Astrocyte (in vitro differentiated cells and primary cell): ENCODE results near the gene PAXIP1. TPM values are rescaled to one million over a fixed set of nuclear protein-coding genes. Genes with fewer than 3 reads are reported as not detected.
"Not testable (repeated sequence)": the region's sequence is repeated elsewhere in the genome, so short reads cannot be mapped to it uniquely, and the experiment has no call there.

Experiments
- DNase-seq: peaks from one replicate; pipeline ENCODE4 v3.0.0-alpha.2; 2010; ENCODE audit warnings: low read depth
- FAIRE-seq: peaks from 2 replicates; lab custom pipeline; 2011; peaks lifted over from hg19 to GRCh38; lab: Jason Lieb, UNC
- H2AFZ ChIP-seq: 2 replicates; pipeline ENCODE4 v1.6.0; 2012; ENCODE audit warnings: low read depth, low read length, inconsistent platforms
- H3K27ac ChIP-seq: 2 replicates; pipeline ENCODE4 v1.5.1; 2011; ENCODE audit warnings: low read depth, low read length, inconsistent platforms
- H3K27me3 ChIP-seq: 2 replicates; pipeline ENCODE4 v1.6.0; 2011; ENCODE audit warnings: low read length, inconsistent platforms; ENCODE audit not compliant: insufficient read depth
- H3K36me3 ChIP-seq: 2 replicates; pipeline ENCODE4 v1.5.1; 2011; ENCODE audit warnings: low read length, inconsistent platforms; ENCODE audit not compliant: insufficient read depth
- H3K4me1 ChIP-seq: 2 replicates; pipeline ENCODE4 v1.5.1; 2011; ENCODE audit warnings: low read length, inconsistent platforms; ENCODE audit not compliant: insufficient read depth
- H3K4me2 ChIP-seq: 2 replicates; pipeline ENCODE4 v1.6.0; 2012; ENCODE audit warnings: low read length, inconsistent platforms
- H3K4me3 ChIP-seq: 2 replicates; pipeline ENCODE4 v1.5.1; 2011; ENCODE audit warnings: low read depth, mild to moderate bottlenecking, low read length, inconsistent platforms; ENCODE audit not compliant: insufficient read depth
- H3K79me2 ChIP-seq: 2 replicates; pipeline ENCODE4 v1.6.0; 2012; ENCODE audit warnings: mild to moderate bottlenecking, low read length, inconsistent platforms; ENCODE audit not compliant: insufficient read depth
- H3K9ac ChIP-seq: 2 replicates; pipeline ENCODE4 v1.6.0; 2012; ENCODE audit warnings: mild to moderate bottlenecking, low read length, inconsistent platforms
- H3K9me3 ChIP-seq: 2 replicates; pipeline ENCODE4 v1.5.1; 2012; ENCODE audit warnings: low read depth, mild to moderate bottlenecking, low read length, inconsistent platforms; ENCODE audit not compliant: insufficient read depth
- H4K20me1 ChIP-seq: 2 replicates; pipeline ENCODE4 v1.6.0; 2012; ENCODE audit warnings: low read length, inconsistent platforms; ENCODE audit not compliant: insufficient read depth
- H3K27ac Mint-ChIP-seq: one replicate; pipeline ENCODE4 v1.8.0; 2021; ENCODE audit warnings: mild to moderate bottlenecking, mixed read lengths; ENCODE audit not compliant: unreplicated experiment
- H3K27me3 Mint-ChIP-seq: one replicate; pipeline ENCODE4 v1.8.0; 2021; ENCODE audit warnings: low read depth, mixed read lengths; ENCODE audit not compliant: unreplicated experiment
- H3K36me3 Mint-ChIP-seq: one replicate; pipeline ENCODE4 v1.8.0; 2021; ENCODE audit warnings: low read depth, mixed read lengths; ENCODE audit not compliant: unreplicated experiment
- H3K4me1 Mint-ChIP-seq: one replicate; pipeline ENCODE4 v1.8.0; 2021; ENCODE audit warnings: low read depth, mixed read lengths; ENCODE audit not compliant: unreplicated experiment
- H3K4me3 Mint-ChIP-seq: one replicate; pipeline ENCODE4 v1.8.0; 2021; ENCODE audit warnings: mild to moderate bottlenecking, moderate library complexity, mixed read lengths; ENCODE audit not compliant: unreplicated experiment
- H3K9me3 Mint-ChIP-seq: one replicate; pipeline ENCODE4 v1.8.0; 2021; ENCODE audit warnings: mild to moderate bottlenecking, mixed read lengths; ENCODE audit not compliant: unreplicated experiment
- EZH2 ChIP-seq: IDR thresholded peaks from 2 replicates; pipeline ENCODE4 v1.6.1; 2012; ENCODE audit warnings: mild to moderate bottlenecking, low read length, inconsistent platforms; ENCODE audit not compliant: insufficient read depth
- total RNA-seq: library from RNA; stranded (reverse); gene quantifications from 2 replicates; pipeline ENCODE4 v1.2.1, GENCODE V29; 2021
- TF ChIP-seq, protein P1 (sequence below): IDR thresholded peaks from 2 replicates; pipeline ENCODE4 v1.5.1; 2011; ENCODE audit warnings: low read depth, mild to moderate bottlenecking, inconsistent platforms, low read length, moderate library complexity; ENCODE audit not compliant: insufficient read depth

The PAXIP1 gene
- total RNA-seq, 1 donor from 2014 or later: 12.7 TPM

DNA sequence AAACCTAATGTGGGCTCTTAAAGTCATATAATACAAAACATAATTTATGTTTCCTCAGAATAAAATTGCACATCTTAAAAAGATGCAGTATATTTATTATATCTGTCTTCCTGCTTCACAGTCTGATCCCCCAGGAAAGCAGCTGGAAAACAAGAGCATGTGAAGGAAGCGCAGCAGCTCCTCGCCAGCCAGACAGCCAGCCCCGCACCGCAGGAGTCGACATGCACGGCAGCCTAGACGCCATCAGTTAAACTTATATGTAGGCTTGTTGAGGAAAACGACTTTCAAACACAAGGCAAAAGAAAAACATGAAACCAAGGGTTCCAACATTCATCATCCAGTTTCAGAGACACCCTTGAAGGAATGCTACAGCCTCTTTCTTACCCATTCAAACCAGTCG is 59.0 kb downstream of the PAXIP1 start:
- Mint-ChIP-seq H3K4me1 (no peaks in the 10 kb centered on the region), H3K36me3 (peaks cover 10% of the 10 kb centered on the region), H3K4me3 (no peak overlapping the region), H3K27me3 (no peaks in the 10 kb centered on the region), H3K9me3 (peaks cover 2% of the 10 kb centered on the region), H3K27ac (no peak overlapping the region)
- Histone ChIP-seq H3K36me3 (peaks cover 9% of the 10 kb centered on the region), H3K4me2 (no peak overlapping the region), H3K27ac (no peak overlapping the region), H3K4me3 (no peak overlapping the region), H2AFZ (no peak overlapping the region), H3K9ac (no peak overlapping the region), H3K27me3 (no peaks in the 10 kb centered on the region), H3K4me1 (no peaks in the 10 kb centered on the region), H3K79me2 (no peaks in the 10 kb centered on the region), H3K9me3 (no peaks in the 10 kb centered on the region), H4K20me1 (no peaks in the 10 kb centered on the region)
- no peak for FAIRE-seq
- TF ChIP-seq EZH2: no peak
- TF ChIP-seq, protein P1, sequence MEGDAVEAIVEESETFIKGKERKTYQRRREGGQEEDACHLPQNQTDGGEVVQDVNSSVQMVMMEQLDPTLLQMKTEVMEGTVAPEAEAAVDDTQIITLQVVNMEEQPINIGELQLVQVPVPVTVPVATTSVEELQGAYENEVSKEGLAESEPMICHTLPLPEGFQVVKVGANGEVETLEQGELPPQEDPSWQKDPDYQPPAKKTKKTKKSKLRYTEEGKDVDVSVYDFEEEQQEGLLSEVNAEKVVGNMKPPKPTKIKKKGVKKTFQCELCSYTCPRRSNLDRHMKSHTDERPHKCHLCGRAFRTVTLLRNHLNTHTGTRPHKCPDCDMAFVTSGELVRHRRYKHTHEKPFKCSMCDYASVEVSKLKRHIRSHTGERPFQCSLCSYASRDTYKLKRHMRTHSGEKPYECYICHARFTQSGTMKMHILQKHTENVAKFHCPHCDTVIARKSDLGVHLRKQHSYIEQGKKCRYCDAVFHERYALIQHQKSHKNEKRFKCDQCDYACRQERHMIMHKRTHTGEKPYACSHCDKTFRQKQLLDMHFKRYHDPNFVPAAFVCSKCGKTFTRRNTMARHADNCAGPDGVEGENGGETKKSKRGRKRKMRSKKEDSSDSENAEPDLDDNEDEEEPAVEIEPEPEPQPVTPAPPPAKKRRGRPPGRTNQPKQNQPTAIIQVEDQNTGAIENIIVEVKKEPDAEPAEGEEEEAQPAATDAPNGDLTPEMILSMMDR: no peak
- DNase-seq: no peak

DNA sequence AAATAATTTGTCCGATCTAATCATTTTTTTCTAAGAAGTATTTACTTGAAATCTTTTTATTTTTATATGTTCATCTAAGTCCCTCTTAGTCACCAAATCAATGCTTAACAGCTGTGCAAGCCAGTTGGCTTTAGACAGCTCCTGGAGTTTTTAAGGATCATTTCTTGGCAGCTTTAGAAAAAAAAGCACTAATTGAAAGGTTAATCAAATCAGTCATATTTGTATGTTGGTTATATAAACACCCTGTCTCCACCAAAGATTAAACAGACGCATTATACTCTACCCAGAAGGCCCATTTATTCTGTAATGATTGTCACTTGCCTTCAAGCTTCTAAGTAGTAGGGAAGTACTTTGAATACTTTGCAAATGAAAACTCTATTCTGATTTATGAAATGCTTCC is 60.2 kb downstream of the PAXIP1 start:
- TF ChIP-seq EZH2: no peak
- TF ChIP-seq, protein P1: no peak
- no peaks in the 10 kb centered on the region for H3K27me3 ChIP-seq
- H3K27ac Mint-ChIP-seq: no peak overlapping the region
- H3K4me1 ChIP-seq: no peaks in the 10 kb centered on the region
- no peak overlapping the region for H2AFZ ChIP-seq
- DNase-seq (no peak), FAIRE-seq (no peak)
- H3K4me3 ChIP-seq: no peak overlapping the region
- peaks cover 4% of the 10 kb centered on the region for H3K36me3 ChIP-seq
- peaks cover 10% of the 10 kb centered on the region for H3K36me3 Mint-ChIP-seq
- no peak overlapping the region for H3K4me2 ChIP-seq
- no peaks in the 10 kb centered on the region for H3K27me3 Mint-ChIP-seq
- no peak overlapping the region for H3K9ac ChIP-seq
- no peak overlapping the region for H3K27ac ChIP-seq
- no peaks in the 10 kb centered on the region for H3K4me1 Mint-ChIP-seq
- no peak overlapping the region for H3K4me3 Mint-ChIP-seq
- H3K9me3 Mint-ChIP-seq: peaks cover 2% of the 10 kb centered on the region
- H3K79me2 ChIP-seq: no peaks in the 10 kb centered on the region
- H4K20me1 ChIP-seq: no peaks in the 10 kb centered on the region
- no peaks in the 10 kb centered on the region for H3K9me3 ChIP-seq

DNA sequence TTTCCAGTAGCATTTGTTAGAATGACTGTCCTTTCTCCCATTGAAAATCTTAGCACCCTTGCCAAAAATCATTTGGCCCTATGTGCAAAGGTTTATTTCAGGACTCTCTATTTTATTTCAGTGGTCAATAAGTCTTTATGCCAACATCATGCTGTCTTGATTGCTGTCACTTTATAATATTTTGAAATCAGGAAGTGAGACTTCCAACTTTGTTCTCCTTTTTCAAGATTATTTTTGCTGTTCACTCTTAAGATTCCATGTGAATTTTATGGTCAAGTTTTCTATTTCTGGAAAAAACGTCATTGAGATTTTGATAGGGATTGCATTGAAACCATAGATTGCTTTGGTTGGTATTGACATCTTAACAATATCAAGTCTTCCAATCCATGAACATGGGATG is 65.1 kb downstream of the PAXIP1 start:
- no peak overlapping the region for H3K27ac ChIP-seq
- Mint-ChIP-seq H3K9me3 (peaks cover 16% of the 10 kb centered on the region), H3K36me3 (peaks cover 7% of the 10 kb centered on the region), H3K4me3 (no peak overlapping the region), H3K27me3 (peaks cover 4% of the 10 kb centered on the region), H3K4me1 (no peaks in the 10 kb centered on the region), H3K27ac (no peak overlapping the region)
- H3K79me2 ChIP-seq: no peaks in the 10 kb centered on the region
- no peak overlapping the region for H3K4me3 ChIP-seq
- no peaks in the 10 kb centered on the region for H3K36me3 ChIP-seq
- H3K27me3 ChIP-seq: no peaks in the 10 kb centered on the region
- DNase-seq (no peak), FAIRE-seq (no peak)
- no peak overlapping the region for H3K9ac ChIP-seq
- H2AFZ ChIP-seq: no peak overlapping the region
- H3K9me3 ChIP-seq: peaks cover 3% of the 10 kb centered on the region
- no peaks in the 10 kb centered on the region for H4K20me1 ChIP-seq
- H3K4me2 ChIP-seq: no peak overlapping the region
- TF ChIP-seq, protein P1: no peak
- TF ChIP-seq EZH2: no peak
- H3K4me1 ChIP-seq: no peaks in the 10 kb centered on the region

DNA sequence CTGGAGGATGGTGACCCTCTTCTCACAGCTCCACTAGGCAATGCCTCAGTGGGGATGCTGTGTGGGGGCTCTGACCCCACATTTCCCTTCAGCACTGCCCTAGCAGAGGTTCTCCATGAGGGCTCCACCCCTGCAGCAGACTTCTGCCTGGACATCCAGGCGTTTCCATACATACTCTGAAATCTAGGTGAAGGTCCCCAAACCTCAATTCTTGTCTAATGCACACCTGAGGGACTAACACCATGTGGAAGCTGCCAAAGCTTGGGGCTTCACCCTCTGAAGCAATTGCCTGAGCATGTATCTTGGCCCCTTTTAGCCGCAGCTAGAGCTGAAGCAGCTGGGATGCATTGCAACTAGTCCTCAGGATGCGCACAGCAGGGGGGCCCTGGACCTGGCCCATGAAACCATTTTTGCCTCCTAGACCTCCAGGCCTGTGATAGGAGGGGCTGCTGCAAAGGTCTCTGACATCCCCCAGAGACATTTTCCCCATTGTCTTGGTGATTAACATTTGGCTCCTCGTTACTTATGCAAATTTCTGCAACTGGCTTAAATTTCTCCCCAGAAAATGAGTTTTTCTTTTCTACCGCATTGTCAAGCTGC is 68.5 kb downstream of the PAXIP1 start:
- not testable (repeated sequence) for H3K4me1 ChIP-seq, H3K27me3 ChIP-seq, H3K4me3 Mint-ChIP-seq, H3K9me3 ChIP-seq, FAIRE-seq, H3K36me3 ChIP-seq, DNase-seq, H3K27ac Mint-ChIP-seq, H3K4me3 ChIP-seq, H3K79me2 ChIP-seq, H3K4me2 ChIP-seq, H3K9ac ChIP-seq, H3K4me1 Mint-ChIP-seq, H3K27ac ChIP-seq, H4K20me1 ChIP-seq, H2AFZ ChIP-seq, H3K36me3 Mint-ChIP-seq
- Mint-ChIP-seq H3K9me3 (peaks cover 14% of the 10 kb centered on the region), H3K27me3 (peaks cover 13% of the 10 kb centered on the region)
